Measurements from ENCODE around the gene HFE.

GRCh38 chr6:26109772-26110171 is 22.5 kb downstream of the HFE start:
- TF ChIP-seq EP300 (IDR thresholded peaks at IDR 0.05) (no peak), CTCF (IDR thresholded peaks at IDR 0.05) (no peak)

All from sigmoid colon (tissue), 4 donors.